Mesenteric fat pad (tissue), 1 donor: Measurements from ENCODE around the gene CLEC3B. TPM values are rescaled to one million over a fixed set of nuclear protein-coding genes. Genes with fewer than 3 reads are reported as not detected.
A peak's percentile ranks its signal among the peaks of the same experiment; 100 is the strongest.
"Not testable (repeated sequence)": the region's sequence is repeated elsewhere in the genome, so short reads cannot be mapped to it uniquely, and the experiment has no call there.

ENCODE experiments used
- DNase-seq: peaks from one replicate; pipeline ENCODE4 v3.0.0-alpha.2; 2020; ENCODE audit warnings: low spot score
- total RNA-seq: library from RNA; stranded (reverse); fragmentation: NEBNext Ultra II Directional; extraction: Animal tissue kit (Norgen Biotek cat#: 25700); gene quantifications from one replicate; pipeline ENCODE4 v1.2.1, GENCODE V29; 2021
- donor health status: DM: yes; HTN: yes; CAD: no.

The CLEC3B gene
- total RNA-seq, 1 donor from 2014 or later, result 217 TPM

DNA sequence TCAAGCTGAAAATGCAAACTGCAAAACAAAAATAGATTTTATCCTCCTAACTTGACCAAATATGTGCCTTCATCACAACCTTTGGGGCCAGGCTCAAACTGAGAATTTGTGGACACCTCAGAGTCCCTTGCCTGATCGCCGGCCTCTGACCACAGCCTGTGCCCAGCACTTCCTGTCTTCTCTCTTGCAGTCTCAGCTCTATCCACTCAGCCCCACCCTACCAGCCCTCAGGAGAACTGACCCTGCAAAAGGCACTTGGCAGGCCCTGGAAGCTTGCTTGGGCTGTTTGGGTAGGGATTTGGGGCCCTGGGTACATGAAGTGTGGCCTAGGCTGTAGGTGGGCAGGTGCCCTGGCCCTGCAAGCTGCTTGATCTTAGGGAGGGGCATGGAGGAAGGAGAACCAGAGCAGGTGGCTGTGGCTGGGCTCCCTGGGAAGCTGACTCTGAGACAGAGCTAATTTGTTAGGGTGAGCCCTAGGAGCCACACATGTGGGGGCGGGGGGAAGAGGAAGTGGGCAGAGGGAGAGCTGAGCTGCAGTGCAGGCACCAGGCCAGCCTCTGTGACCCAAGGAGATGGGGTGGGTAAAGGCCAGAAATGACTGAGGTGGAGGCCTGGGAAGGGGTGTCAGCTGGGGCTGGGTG lies 8.6 kb downstream of the CLEC3B start:
- DNase-seq, result peak; percentile 91

- no peak for DNase-seq
Observed at GRCh38 chr3:45035441-45036301, 9.6 kb downstream of the CLEC3B start.

DNA sequence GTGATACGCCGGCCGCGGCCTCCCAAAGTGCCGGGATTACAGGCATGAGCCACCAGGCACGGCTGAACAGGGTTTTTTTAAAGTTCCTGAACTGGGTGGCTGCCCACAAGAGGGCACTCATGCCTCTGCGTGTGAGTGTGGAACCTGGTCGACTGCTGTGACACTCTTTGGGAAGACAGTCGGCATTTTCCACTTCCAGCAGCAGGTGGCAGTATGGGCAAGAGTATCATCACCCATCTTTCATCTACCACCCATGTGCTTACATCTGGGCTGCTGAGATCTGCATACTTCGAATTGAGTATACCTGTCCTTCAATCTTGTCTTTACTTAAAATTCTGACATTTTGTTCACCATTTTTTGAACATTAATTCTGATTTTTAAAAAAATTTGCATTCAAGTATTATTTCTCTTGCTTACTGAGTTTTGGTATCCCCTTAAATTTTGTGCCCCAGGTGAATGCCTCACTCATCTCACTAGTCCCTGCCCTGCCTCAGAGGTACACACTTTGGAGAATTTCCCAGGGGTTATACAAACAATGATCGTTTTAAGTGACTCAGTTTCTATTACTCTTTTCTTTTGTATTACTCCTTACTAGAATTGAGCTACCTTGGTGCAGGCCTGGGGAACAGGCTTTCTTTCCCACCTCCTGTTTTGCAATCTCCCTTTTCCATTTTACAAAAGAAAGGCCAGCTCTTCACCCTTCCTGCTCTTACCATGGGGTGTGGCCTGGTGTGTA lies 11.8 kb downstream of the CLEC3B start:
- peak; percentile 93 for DNase-seq

DNA sequence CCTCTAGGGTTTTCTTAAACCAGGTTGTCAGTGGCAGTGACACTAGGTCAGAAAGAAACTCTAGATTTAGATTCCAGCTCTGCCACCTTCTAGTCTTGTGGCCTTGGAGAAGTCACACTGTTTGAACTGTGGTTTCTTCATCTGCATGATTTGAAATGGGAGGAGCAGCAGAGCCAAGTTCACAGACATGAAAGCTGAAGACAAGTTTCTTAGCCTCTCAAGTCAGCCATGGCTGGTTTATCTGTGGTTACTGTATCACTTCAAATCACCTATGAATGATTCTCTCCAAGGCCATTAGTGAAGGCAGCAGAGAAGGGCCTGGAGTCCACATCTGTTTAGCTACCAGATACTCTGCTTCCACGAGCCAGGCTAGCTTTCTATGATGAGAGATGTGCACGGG lies 15.6 kb downstream of the CLEC3B start:
- DNase-seq, result no peak

DNA sequence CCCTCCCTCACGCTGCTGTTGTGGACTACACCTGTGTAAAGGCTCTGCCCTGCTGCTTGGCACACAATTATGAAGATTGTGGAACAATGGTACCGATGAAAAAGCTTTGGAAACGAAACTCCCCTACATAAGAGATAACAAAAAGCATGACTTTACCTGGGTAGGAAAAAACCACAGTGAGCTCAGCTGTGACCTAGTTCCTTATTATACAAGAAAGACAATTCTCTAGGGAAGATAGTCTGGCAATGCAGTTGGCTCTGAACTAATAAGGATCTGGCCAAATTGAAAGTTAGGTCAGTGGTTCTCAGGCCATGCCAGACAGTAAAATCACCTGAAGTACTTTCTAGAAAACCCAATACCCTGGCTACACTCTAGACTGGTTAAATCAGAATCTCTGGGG lies 16.1 kb downstream of the CLEC3B start:
- DNase-seq, result no peak

DNA sequence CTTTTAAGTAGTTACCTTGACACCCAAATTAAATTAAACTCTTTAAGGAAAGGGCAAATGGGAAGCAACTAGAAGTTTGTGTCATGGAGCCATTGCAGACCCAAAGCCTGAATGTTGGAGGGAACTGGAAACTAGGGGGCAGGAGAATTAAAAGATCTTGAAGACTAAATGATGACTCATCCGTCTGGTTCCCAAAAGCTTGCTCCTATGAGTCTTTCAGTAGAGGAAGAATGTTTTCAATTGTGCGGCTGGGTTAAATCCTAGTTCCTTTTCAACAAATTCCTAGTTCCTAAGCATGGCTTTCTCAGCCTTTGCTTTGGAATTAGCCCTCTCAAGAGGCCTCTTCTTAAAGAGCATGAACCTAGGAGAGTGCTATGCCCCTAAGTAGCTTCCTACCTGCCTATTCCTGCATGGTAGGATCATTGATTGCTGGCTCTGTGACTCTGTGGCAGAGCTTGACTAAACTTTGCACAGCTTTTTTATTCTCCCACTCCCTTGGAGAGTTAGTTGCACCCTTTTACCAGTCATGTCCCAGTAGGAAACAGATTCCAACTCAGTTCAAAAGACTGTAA lies 17.7 kb downstream of the CLEC3B start:
- DNase-seq, result no peak

DNA sequence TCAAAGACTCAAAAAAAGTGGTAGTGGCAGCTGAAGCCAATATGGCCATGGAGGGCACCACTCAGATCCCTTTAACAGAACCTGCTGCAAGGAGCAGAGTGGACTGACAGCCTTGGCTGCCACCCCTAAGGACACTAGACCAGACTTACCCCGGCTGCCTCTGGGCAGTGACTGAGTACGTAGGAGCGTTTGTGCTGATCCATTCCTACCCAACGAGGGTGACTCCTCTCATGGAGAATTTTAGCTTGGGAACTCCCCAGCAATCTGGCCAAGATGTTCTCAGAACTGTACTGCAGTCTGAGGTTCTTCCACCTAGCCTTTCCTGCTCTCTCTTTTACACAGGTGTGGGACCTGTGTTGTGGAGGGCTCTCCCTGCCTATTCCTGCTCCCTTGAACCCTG lies 22.1 kb downstream of the CLEC3B start:
- no peak for DNase-seq

- no peak for DNase-seq
Observed at GRCh38 chr3:45049807-45050206, 23.7 kb downstream of the CLEC3B start.

- DNase-seq, result no peak
Observed at GRCh38 chr3:45051685-45052084, 25.6 kb downstream of the CLEC3B start.

GRCh38 chr3:45053805-45054195 lies 27.7 kb downstream of the CLEC3B start:
- not testable (repeated sequence) for DNase-seq

- DNase-seq, result no peak
Observed at GRCh38 chr3:45054196-45054857, 28.2 kb downstream of the CLEC3B start.

DNA sequence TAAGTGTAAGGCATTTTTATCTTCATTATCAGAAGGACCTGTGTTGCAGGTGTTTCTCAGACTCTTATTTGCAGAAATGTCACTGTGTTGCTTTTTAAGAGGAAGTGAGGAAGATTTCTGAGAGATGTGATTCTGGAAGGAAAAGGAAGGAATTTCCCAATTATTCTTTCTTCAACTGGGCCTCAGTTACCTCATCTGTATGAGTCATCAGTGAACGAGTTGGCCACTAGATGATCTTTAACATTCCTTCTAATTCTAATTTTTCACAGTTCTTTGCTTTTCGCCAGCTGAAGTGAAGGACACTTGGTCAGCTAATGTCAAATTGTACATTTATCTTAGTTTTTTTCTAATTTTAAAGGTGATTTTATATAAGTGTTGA lies 28.9 kb downstream of the CLEC3B start:
- DNase-seq, result no peak

DNA sequence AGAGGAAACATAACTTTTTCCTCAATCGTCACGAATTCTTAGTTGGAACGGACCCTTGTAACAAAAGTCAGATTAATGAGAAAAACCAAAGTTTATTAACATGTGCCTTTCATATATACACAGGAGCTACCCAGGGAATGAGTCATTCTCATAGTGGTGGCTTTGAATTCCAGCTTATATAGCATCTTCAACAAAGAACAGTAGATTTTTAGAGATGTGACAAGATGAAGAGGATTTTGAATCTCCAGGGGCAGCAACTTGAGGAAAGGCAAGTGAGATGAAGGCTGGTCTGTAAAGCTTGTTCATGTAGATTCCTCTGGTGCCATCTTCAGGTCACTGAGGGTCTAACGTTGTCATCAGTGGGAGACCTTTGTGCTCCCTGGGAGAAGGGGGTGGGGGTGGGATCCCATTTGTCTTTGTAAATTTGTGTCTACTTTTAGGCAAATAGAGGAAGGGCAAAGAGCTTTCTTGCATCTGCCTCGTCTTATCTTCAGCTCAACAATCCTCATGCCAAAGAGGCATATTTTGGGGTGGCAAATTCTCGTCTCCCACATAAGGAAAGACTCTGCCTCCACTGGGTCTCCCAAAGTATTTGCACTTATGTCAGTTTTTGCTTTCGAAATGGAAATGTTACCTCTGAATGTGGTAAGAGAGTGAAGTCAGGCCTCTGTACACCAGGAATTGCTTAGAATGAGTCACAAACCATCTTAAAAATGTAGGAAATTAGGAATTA lies 29.5 kb downstream of the CLEC3B start:
- DNase-seq, result no peak

DNA sequence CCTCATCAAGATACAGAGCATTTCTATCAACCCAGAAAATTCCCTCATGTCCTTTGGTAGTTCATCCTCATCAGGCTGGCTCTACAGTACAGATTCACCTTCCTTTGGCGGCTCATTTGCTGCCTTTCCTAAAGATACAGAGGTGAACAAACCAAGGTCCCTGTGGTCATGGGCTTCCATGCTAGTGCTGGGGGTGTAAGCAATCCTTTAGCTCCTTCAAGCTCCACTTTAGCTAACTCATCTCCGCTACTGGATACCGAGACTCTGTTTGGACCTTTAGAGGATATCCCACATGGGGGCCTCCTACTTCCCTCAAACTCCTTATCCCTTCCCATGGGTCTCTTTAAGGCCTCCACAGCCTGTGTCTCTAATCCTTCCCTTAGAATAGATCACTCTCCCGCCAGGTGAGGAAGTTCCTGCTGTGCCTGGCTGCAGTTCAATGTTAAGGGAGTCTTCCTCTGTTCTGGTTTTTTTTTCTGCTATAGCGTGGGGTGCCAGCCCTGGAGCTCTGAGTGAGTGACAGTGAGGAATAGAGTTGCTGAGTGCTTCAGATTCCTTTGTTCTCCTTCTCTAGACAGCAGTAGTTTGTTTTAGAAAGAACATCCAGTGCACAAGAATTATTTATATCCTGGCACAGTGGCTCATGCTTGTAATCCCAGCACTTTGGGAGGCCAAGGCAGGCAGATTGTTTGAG lies 30.7 kb downstream of the CLEC3B start:
- DNase-seq, result no peak

- no peak for DNase-seq
Observed at GRCh38 chr3:45057557-45057956, 31.5 kb downstream of the CLEC3B start.

DNA sequence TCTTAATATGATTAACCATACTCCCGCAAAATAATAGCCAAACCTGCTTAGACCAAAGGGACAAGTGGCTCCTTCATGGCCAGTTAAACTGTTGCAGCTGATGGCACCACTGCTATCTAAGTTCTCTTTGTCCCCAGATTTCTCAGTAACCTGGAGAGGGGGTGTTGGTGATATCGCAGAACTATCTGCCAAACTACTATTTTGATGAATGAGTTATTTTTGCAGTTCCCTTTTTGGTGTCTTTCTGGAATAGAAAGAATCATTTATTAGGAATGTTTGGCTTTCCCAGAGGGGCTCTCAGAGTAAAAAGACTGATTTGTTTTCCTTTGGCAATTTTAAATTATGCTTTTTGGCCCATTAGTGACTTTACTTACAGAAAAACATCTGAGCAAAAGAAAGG lies 33.0 kb downstream of the CLEC3B start:
- DNase-seq, result no peak

GRCh38 chr3:45060165-45060892 lies 34.2 kb downstream of the CLEC3B start:
- no peak for DNase-seq

DNA sequence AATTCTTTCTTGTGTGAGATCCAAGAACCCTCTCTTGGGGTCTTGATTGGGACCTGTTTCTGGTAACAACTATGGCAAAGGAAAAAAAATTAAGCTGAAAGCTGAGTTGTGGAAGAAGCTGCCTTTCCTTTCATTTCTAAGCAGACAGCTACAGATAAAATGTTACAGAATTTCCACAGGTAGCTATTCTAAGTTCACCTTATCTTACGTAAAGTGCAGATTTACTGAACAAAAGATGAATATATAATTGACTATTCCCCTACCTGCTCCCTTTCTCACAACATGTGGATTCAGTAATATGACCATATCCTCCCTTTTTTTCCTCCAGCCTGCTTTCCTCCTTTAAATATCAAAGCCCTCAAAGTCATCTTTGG lies 36.6 kb downstream of the CLEC3B start:
- DNase-seq, result no peak
